HL-60 (cell line): Measurements from ENCODE around the gene TTC32.

ENCODE experiments used
- DNase-seq, 2 experiments: peaks; one replicate each; pipeline ENCODE4 v3.0.0-alpha.2; 2010 to 2020; ENCODE audit warnings: low read depth in 1 of 2, low spot score in 1 of 2
- H3K27ac ChIP-seq: fragments of 250-450 bp; sonication (Bioruptor Pico); replicated peaks from 2 replicates; pipeline ENCODE4 v1.5.1; 2020; ENCODE audit warnings: mild to moderate bottlenecking, moderate library complexity
- H3K27me3 ChIP-seq: fragments of 250-450 bp; sonication (Bioruptor Pico); 2 replicates; pipeline ENCODE4 v1.5.1; 2021; ENCODE audit warnings: mild to moderate bottlenecking, moderate library complexity; ENCODE audit not compliant: insufficient read depth, poor library complexity, severe bottlenecking
- H3K4me3 ChIP-seq: replicated peaks from 2 replicates; pipeline ENCODE4 v1.5.1; 2011; ENCODE audit warnings: mild to moderate bottlenecking, control low read depth, low read length; ENCODE audit not compliant: insufficient read depth
- GABPA ChIP-seq: IDR thresholded peaks from 2 replicates; pipeline ENCODE4 v1.6.1; 2012; ENCODE audit warnings: low read depth
- POLR2AphosphoS5 ChIP-seq: IDR thresholded peaks from 2 replicates; pipeline ENCODE4 v1.6.1; 2012; ENCODE audit warnings: low read depth
- SPI1 ChIP-seq: IDR thresholded peaks from 2 replicates; pipeline ENCODE4 v1.6.1; 2012; ENCODE audit warnings: low read depth, mild to moderate bottlenecking, borderline replicate concordance
- TF ChIP-seq, protein P1 (sequence below): IDR thresholded peaks from one replicate; pipeline ENCODE4 v1.5.1; 2011; ENCODE audit warnings: low read length, control low read depth, inconsistent platforms; ENCODE audit not compliant: insufficient read depth
- TF ChIP-seq, protein P2 (sequence below): IDR thresholded peaks from 2 replicates; pipeline ENCODE4 v1.6.1; 2012; ENCODE audit warnings: low read depth; ENCODE audit not compliant: insufficient replicate concordance

Gene TTC32

DNA sequence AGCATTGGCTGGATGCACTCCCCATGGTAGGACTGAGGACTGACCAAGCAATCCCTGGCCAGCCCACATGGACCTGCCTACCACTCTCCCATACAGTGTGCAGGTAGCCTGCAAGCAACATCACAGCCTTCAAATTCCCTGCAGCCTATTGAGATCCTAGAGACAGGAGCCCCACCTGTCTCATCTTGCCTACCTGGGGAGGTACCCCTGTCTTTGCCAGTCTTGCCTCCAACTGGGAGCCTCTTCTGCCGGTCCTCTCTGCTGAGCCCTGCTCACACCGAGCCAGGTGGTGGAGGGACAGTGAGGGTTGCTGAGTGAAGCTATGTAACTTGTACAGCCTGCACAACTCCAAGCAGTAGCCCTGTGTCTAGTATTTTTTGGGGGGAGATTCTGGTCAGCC is 29.9 kb downstream of the TTC32 start:
- H3K27ac ChIP-seq: no peak overlapping the region
- H3K27me3 ChIP-seq: peaks cover 11% of the 10 kb centered on the region
- TF ChIP-seq, protein P1, sequence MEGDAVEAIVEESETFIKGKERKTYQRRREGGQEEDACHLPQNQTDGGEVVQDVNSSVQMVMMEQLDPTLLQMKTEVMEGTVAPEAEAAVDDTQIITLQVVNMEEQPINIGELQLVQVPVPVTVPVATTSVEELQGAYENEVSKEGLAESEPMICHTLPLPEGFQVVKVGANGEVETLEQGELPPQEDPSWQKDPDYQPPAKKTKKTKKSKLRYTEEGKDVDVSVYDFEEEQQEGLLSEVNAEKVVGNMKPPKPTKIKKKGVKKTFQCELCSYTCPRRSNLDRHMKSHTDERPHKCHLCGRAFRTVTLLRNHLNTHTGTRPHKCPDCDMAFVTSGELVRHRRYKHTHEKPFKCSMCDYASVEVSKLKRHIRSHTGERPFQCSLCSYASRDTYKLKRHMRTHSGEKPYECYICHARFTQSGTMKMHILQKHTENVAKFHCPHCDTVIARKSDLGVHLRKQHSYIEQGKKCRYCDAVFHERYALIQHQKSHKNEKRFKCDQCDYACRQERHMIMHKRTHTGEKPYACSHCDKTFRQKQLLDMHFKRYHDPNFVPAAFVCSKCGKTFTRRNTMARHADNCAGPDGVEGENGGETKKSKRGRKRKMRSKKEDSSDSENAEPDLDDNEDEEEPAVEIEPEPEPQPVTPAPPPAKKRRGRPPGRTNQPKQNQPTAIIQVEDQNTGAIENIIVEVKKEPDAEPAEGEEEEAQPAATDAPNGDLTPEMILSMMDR: no peak
- TF ChIP-seq POLR2AphosphoS5: no peak
- TF ChIP-seq SPI1: no peak
- TF ChIP-seq GABPA: no peak
- TF ChIP-seq, protein P2, sequence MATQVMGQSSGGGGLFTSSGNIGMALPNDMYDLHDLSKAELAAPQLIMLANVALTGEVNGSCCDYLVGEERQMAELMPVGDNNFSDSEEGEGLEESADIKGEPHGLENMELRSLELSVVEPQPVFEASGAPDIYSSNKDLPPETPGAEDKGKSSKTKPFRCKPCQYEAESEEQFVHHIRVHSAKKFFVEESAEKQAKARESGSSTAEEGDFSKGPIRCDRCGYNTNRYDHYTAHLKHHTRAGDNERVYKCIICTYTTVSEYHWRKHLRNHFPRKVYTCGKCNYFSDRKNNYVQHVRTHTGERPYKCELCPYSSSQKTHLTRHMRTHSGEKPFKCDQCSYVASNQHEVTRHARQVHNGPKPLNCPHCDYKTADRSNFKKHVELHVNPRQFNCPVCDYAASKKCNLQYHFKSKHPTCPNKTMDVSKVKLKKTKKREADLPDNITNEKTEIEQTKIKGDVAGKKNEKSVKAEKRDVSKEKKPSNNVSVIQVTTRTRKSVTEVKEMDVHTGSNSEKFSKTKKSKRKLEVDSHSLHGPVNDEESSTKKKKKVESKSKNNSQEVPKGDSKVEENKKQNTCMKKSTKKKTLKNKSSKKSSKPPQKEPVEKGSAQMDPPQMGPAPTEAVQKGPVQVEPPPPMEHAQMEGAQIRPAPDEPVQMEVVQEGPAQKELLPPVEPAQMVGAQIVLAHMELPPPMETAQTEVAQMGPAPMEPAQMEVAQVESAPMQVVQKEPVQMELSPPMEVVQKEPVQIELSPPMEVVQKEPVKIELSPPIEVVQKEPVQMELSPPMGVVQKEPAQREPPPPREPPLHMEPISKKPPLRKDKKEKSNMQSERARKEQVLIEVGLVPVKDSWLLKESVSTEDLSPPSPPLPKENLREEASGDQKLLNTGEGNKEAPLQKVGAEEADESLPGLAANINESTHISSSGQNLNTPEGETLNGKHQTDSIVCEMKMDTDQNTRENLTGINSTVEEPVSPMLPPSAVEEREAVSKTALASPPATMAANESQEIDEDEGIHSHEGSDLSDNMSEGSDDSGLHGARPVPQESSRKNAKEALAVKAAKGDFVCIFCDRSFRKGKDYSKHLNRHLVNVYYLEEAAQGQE: no peak
- DNase-seq: no peak
- no peak overlapping the region for H3K4me3 ChIP-seq

DNA sequence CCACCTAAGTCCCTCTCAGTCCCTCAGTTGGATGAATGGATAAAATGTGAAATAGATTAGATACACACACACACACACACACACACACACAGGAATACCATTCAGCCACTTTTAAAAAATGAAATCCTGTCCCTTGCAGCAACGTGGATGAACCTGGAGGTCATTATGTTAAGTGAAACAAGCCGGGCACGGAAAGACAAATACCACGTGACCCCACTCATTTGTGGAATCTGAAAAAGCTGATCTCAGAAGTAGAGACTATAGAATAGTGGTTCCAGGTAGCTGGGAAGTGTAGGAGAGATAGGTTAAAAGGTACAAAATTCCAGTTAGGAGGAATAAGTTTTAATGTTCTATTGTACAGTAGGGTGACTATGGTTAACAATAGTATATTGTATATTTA is 31.0 kb downstream of the TTC32 start:
- Histone ChIP-seq H3K4me3 (no peak overlapping the region), H3K27me3 (peaks cover 11% of the 10 kb centered on the region), H3K27ac (no peak overlapping the region)
- no peak for DNase-seq
- TF ChIP-seq, protein P1: no peak
- TF ChIP-seq GABPA (no peak), POLR2AphosphoS5 (no peak), SPI1 (no peak)
- TF ChIP-seq, protein P2: no peak

DNA sequence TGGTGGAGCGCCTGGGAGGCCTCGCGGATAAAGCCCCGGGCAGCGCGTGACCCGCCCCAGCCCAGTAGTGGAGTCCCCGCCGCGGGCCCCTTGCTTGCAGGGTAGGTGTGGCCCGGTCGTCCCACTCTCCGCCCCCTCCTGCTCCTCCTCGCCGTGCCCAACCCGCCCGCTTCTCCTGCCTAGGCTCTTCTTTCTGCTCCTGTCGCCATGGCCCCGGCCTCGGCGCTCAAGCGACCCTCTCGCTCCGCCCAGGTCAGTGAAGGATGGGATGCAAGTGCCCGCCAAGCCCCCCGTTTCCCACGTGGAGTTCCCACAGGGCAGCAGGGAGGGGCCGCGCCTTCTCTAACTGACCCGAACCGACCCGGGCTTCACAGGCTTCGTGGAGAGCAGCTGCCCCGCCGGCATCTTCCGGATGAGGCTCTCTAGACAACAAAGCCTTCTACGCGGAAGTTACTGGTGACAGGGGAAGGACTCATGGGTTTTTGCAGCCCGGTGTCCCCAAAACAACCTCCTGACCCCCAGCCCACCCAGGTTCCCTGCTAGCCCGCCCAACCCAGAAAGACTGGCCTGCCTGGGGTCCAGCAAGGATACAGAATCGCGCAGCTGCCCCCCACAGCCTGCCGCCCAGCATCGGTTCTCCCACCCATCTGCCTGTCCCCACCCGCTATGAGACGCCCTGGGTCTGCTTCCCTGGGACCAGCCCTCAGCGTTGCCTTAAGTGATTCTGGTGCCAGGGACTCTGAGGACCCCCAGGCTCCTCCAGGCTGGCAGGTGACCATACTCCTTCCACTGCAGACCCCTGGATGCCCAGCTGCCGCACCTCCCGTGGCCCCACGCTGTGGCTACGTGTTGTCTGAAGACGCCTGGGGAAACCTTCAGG is 32.8 kb downstream of the TTC32 start:
- peak; percentile 20 to 31 for DNase-seq
- TF ChIP-seq POLR2AphosphoS5 (no peak), SPI1 (no peak), GABPA (no peak)
- TF ChIP-seq, protein P2: no peak
- TF ChIP-seq, protein P1: no peak
- H3K27me3 ChIP-seq: peaks cover 11% of the 10 kb centered on the region
- peak overlapping the region; percentile 41 for H3K4me3 ChIP-seq
- H3K27ac ChIP-seq: no peak overlapping the region
